Fibroblast of lung (primary cell): ENCODE results near the gene PLOD3.
"Not testable (repeated sequence)": the region's sequence is repeated elsewhere in the genome, so short reads cannot be mapped to it uniquely, and the experiment has no call there.

Experiments
- EZH2 ChIP-seq: IDR thresholded peaks from 2 replicates; pipeline ENCODE4 v1.5.1; 2012; ENCODE audit warnings: low read length, control low read depth, mild to moderate bottlenecking; ENCODE audit errors: missing control alignments
- TF ChIP-seq, protein P1 (sequence below), 2 donors: IDR thresholded peaks in 1 of 2; conservative IDR thresholded peaks in 1 of 2; 1 replicate in 1 of 2; 2 replicates in 1 of 2; pipeline ENCODE4 v1.5.1; 2011 to 2012; ENCODE audit warnings: low read length in 2 of 2, control low read depth in 1 of 2, inconsistent platforms in 1 of 2, low read depth in 1 of 2, mild to moderate bottlenecking in 1 of 2

DNA sequence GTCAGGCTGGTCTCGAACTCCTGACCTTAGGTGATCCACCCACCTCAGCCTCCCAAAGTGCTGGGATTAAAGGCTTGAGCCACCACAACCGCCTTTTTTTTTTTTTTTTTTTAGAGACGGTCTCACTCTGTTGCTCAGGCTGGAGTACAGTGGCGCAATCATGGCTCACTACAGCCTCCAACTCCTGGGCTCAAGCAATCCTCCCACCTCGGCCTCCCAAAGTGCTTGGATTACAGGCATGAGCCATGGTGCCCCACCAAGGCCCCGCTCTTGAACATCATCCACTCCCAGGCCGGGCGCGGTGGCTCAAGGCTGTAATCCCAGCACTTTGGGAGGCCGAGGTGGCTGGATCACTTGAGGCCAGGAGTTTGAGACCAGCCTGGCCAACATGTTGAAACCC lies 17.9 kb downstream of the PLOD3 start:
- TF ChIP-seq, protein P1, sequence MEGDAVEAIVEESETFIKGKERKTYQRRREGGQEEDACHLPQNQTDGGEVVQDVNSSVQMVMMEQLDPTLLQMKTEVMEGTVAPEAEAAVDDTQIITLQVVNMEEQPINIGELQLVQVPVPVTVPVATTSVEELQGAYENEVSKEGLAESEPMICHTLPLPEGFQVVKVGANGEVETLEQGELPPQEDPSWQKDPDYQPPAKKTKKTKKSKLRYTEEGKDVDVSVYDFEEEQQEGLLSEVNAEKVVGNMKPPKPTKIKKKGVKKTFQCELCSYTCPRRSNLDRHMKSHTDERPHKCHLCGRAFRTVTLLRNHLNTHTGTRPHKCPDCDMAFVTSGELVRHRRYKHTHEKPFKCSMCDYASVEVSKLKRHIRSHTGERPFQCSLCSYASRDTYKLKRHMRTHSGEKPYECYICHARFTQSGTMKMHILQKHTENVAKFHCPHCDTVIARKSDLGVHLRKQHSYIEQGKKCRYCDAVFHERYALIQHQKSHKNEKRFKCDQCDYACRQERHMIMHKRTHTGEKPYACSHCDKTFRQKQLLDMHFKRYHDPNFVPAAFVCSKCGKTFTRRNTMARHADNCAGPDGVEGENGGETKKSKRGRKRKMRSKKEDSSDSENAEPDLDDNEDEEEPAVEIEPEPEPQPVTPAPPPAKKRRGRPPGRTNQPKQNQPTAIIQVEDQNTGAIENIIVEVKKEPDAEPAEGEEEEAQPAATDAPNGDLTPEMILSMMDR (conservative IDR thresholded peaks at IDR 0.05 in 1 of 2, IDR thresholded peaks at IDR 0.05 in 1 of 2; ENCODE audit: low read depth in 1 of 2, low read length in 2 of 2) = not testable (repeated sequence)
- TF ChIP-seq EZH2 = not testable (repeated sequence)
